Embryonic facial prominence (tissue), 1 donor: Measurements from ENCODE around the gene TSPOAP1.

ENCODE experiments used
- DNase-seq: peaks from one replicate; pipeline ENCODE4 v3.0.0-alpha.2; 2016; ENCODE audit errors: extremely low spot score

Gene TSPOAP1

DNA sequence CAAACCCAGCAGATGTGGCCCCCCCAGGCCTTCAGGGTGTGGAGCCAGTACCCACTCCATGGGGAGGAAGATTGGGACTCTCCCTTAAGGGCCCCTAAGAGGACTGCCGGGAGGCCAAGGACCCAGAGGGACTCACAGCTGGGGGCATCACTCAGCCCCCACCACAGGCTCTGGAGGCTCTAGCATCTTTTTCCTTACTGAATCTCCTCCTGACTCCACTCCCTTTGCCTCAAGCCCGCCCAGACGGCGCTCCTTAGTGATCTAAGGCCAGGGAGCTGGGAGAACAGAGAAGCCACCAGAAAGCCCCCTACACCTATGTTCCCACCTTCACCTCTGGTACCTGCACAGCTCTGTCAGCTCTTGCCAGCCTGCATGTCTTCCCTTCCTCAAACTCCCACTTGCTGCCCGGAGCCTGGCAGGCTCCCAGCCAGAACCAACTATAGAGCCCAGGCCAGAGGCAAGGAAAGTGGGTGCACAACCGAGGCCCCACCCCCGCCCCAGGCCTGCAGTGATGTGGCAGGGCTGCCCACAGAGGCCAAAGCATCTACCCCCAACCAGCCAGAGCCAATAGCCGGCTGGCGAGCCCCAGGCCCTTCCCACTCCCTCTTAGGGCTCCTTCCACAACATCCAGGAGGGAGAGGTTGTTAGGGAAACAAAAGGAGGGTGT is 25.5 kb downstream of the TSPOAP1 start:
- DNase-seq: no peak

- DNase-seq: no peak
Measured at GRCh38 chr17:58302171-58302918, 26.2 kb downstream of the TSPOAP1 start.

DNA sequence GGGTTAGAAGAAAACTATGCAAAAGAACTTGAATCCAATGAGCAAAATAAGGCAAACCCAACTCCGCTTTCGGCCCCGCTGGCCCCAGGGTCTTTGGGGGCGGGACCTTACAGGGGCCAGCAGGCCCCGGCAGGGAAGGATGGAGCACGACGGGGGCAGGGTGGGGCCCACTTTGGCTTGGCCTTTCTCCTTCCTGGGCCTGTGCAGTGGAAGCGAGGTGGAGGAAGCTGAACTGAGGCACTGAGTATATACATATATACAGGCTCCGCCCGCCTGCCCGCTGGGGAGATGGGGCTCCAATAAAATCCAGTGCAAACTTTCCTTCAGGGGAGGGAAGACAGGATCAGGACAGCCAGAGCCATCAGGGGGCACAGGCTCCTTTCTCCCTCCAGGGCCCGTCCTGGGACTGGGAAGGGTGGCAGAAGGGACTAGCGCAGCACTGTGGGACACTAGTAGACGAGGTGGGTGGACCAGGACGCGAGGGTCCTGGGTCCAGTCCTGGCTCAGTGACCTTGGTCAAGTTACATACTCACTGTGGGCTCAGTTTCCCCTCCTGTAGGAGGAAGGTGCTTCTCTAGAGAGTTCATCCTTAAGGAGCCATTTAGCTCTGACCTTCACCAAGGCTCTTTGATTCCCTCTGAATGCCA is 27.0 kb downstream of the TSPOAP1 start:
- DNase-seq: no peak

- DNase-seq: no peak
Measured at GRCh38 chr17:58300336-58300735, 28.3 kb downstream of the TSPOAP1 start.

DNA sequence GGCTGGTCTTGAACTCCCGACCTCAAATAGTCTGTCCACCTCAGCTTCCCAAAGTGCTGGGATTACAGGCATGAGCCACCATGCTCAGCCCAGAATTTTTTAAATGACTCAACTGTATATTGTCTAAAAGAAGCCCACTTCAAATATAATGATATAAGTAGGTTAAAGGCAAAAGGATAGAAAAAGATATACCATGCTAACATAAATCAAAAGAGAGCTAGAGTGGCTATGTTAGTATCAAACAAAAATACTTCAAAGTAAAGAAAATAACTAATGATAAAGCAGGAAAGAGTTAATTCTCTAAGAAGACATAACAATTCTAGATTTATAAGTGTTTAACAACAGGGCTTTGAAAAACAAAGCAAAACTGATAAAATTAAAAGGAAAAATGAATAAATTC is 34.6 kb downstream of the TSPOAP1 start:
- DNase-seq: no peak

DNA sequence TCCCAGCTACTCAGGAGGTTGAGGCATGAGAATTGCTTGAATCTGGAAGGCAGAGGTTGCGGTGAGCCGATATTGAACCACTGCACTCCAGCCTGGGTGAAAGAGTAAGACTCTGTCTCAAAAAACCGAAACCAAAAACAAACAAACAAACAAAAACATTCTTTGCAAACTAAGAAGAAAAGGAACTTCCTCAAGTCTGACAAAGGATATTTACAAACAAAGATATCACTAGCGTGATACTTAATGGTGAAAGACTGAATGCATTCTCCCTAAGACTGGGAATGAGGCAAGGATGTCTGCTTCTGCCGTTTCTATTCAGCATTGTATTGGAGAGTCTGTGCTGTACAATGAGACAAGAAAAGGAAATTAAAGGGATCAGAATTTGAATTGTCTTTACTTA is 37.3 kb downstream of the TSPOAP1 start:
- DNase-seq: no peak

GRCh38 chr17:58289869-58290268 is 38.7 kb downstream of the TSPOAP1 start:
- no peak for DNase-seq

DNA sequence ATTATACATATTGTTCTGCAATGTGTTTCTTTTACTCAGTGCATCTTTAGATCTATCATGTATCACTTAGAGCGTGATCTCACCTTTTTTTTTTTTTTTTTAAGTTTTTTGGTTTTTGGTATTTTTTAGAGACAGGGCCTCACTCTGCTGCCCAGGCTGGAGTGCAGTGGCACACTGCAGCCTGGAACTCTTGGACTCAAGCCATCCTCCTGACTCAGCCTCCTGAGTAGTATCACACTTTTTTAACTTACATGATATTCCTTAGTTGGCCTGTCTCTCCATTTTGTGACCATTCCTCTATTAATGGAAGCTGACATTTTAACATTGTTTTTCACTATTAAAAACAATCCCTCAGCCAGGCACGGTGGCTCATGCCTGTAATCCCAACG is 43.2 kb downstream of the TSPOAP1 start:
- DNase-seq: no peak

GRCh38 chr17:58284613-58285421 is 43.8 kb downstream of the TSPOAP1 start:
- no peak for DNase-seq

DNA sequence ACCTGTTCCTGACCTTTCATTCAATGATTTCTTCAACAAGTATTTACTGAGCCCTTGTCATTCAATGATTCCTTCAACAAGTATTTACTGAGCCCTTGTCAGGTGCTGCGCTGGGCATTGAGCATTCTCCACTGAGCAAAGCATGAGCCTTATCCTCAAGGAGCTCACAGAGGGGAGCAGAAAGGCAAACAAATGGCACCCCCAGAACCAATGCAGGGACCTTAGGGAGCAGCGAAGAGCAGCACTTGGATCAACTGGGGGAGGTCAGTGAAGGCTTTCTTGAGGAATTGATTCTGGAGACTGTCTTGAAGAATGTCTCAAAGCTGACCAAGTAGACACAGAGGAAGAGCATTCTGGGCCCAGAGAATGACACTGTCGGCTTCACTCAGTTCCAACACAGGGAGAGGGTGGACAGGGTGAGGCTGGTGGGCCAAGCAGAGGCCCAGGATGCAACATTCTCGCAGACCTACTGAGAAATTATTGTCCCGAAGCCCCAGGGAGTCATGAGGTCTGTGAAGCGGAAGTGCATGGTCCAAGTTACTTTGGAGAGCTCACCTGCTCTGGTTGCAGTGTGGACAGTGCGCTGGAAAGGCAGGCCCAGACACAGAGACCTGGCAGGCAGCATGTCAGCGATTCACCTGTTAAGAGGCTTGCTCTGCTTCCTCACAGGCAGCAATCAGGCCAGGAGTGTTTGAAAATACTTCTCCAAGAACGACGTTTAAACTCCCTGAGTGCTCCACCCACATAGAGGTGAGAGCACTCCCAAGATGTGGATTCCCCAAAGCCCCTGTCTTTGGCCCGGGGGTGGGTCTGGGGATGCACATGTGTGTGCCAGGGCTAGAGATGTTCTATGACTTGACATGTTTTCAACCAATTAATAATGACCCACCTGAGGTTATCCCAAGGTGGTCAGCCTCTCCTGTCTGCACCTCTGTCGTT is 44.7 kb downstream of the TSPOAP1 start:
- DNase-seq: no peak

DNA sequence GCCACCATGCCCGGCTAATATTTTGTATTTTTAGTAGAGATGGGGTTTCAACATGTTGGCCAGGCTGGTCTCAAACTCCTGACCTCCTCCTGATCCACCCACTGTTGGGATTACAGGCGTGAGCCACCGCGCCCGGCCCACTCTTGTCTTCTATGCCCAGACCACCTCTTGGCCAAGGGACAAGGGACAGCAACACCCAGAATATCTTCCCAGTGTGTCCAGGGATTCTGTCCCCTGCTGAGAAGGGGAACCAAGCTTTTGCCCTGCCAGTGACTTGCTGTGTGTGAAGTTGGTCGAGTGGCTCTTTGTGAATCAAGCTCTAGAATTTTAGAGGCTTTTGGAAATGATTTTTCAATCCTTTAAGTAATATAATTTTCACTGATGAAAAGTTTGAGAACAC is 46.2 kb downstream of the TSPOAP1 start:
- DNase-seq: no peak

DNA sequence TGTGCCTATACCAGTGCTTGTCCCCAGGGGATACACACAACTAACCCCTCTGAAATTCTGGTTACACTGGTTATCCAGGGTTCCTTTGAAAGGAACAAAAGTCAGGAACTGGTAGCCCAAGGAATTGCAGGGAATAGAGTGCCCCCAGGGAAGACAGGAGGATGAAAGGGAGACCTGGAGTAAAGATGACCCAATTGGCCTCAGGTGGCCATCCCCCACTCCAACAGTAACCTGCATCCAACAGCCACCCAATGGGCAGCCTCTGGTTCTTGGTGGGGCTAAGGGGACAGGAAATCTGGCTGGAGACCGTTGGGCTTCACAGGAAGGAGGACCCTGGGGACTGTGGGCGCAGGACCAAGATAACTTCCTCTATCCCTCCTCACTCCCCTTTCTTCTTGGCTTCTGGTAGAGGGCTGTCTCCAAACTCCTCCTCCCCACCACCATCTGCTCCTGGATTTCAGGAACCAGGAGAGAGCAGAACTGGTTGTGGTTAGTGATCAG is 47.0 kb downstream of the TSPOAP1 start:
- no peak for DNase-seq

DNA sequence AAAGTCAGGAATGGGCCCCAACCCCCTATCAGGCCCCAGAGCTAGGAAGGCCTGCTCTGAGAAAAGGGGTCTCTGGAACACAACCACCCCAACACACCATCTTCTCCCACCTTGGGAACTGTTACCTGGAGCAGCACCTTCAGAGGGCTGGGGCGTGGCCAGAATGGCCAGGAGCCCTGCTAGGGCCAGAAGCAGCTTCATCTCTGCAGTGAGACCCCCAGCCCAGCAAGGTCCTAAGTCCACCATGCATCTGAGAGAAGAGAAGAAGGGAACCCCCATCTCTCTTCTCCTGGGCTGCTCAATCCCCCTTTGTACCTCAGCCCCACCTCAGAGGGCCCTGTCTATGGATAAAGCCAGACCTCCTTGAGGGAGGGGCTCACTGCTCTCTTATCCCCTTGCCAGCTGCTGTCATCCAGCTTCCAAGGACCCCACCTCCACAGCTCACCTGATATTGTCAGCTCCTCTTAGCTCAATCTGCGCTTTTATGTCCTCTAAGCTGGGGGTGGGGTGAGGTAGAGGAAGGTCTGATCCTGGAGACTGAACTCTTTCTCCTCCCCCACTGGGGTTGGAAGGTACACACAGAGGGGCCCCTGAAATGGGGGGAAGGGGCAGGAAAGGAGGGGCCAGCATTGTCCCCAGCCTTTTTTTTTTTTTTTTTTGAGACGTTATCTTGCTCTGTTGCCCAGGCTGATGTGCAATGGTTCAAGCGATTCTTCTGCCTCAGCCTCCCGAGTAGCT is 47.9 kb downstream of the TSPOAP1 start, which contains the start of gene MPO:
Gene MPO (minus strand): TSS at position 456 of the 738 bp plus-strand sequence. CDS start 177 bp downstream, at position 279.
- DNase-seq: no peak

DNA sequence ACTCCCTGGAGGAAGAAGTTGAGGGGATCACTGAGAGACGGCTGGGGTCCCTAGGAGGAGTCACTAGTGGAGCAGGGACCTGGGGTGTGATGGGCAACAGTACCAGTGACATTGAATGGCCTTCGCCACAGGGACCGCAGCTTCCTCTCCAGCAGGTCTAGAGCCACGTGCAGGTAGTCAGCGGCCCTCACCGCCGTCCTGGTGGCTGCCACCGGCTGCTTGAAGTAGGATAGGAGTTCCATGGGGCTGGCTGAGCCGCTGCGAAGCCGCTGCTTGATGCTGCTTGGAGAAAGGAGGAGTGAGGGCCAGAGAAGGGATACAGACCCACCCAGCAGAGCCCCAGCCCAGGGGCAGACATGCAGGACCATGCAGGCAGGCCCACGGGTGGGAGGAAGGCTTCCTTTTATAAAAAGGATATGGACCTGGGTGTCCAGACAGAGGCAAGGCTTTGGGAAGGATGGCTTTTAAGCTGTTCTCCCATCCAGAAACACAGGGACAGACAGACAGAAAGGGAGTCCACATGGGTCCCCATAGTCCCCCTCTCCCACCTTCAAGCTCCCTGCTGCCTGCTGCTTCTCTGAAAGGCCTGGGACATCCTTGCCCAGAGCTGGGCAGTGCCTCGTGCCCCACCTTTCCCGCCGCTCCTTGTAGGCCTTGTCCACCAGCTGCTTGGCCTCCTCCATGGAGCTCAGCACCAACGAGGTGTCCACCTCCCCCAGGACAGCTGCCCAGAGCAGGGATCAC is 48.7 kb downstream of the TSPOAP1 start:
- no peak for DNase-seq

- no peak for DNase-seq
Measured at GRCh38 chr17:58279016-58279711, 49.4 kb downstream of the TSPOAP1 start.

GRCh38 chr17:58278661-58279015 is 50.0 kb downstream of the TSPOAP1 start:
- no peak for DNase-seq

- DNase-seq: no peak
Measured at GRCh38 chr17:58277802-58278595, 50.6 kb downstream of the TSPOAP1 start.
